Measurements from ENCODE around the gene LRP1B. TPM values are rescaled to one million over a fixed set of nuclear protein-coding genes. Genes with fewer than 3 reads are reported as not detected.

The LRP1B gene
- total RNA-seq, 4 donors from 2014 or later: 37.1 to 82.7 (median 50.9) TPM

GRCh38 chr2:140311905-140312304 lies 1818.9 kb downstream of the LRP1B start:
- Histone ChIP-seq H3K4me1 (no peaks in the 10 kb centered on the region), H3K36me3 (no peaks in the 10 kb centered on the region), H3K27me3 (no peaks in the 10 kb centered on the region), H3K4me3 (replicated peaks in 1 of 3) (no peak overlapping the region), H3K27ac (no peak overlapping the region), H3K9me3 (no peaks in the 10 kb centered on the region)
- intact Hi-C loops (cut with DNase I): no loop called here
- TF ChIP-seq CTCF (IDR thresholded peaks at IDR 0.05) (no peak), POLR2A (IDR thresholded peaks at IDR 0.05) (no peak)
- no peak for DNase-seq
- WGBS, 2 donors: 0% methylated on average over 1 of the region's 1 CpG

GRCh38 chr2:140308706-140309105 lies 1822.1 kb downstream of the LRP1B start:
- intact Hi-C loops (cut with DNase I): no loop called here
- TF ChIP-seq CTCF (IDR thresholded peaks at IDR 0.05) (no peak), POLR2A (IDR thresholded peaks at IDR 0.05) (no peak)
- no peaks in the 10 kb centered on the region for H3K36me3 ChIP-seq

GRCh38 chr2:140307532-140307931 lies 1823.3 kb downstream of the LRP1B start:
- Histone ChIP-seq H3K36me3 (no peaks in the 10 kb centered on the region), H3K4me3 (replicated peaks in 1 of 3) (no peak overlapping the region), H3K4me1 (no peaks in the 10 kb centered on the region), H3K27me3 (no peaks in the 10 kb centered on the region), H3K9me3 (no peaks in the 10 kb centered on the region), H3K27ac (no peak overlapping the region)
- TF ChIP-seq POLR2A (IDR thresholded peaks at IDR 0.05) (no peak), CTCF (IDR thresholded peaks at IDR 0.05) (no peak)
- intact Hi-C loops (cut with DNase I): no loop called here
- no peak for DNase-seq

More at GRCh38 chr2:140308706-140309105, 1822.1 kb downstream of the LRP1B start:
- Histone ChIP-seq H3K27me3 (no peaks in the 10 kb centered on the region), H3K4me3 (replicated peaks in 1 of 3) (no peak overlapping the region), H3K9me3 (no peaks in the 10 kb centered on the region), H3K27ac (no peak overlapping the region), H3K4me1 (no peaks in the 10 kb centered on the region)
- no peak for DNase-seq

- Histone ChIP-seq H3K27me3 (no peaks in the 10 kb centered on the region), H3K36me3 (no peaks in the 10 kb centered on the region), H3K9me3 (no peaks in the 10 kb centered on the region), H3K4me1 (no peaks in the 10 kb centered on the region), H3K27ac (no peak overlapping the region), H3K4me3 (replicated peaks in 1 of 3) (no peak overlapping the region)
- no peak for DNase-seq
- intact Hi-C loops (cut with DNase I): no loop called here
- 93 to 96% methylated on average over 1 of the region's 1 CpG for WGBS, 2 donors
- no peak for TF ChIP-seq CTCF (IDR thresholded peaks at IDR 0.05)
- TF ChIP-seq POLR2A (IDR thresholded peaks at IDR 0.05): no peak
Observed at GRCh38 chr2:140295767-140296166, 1835.0 kb downstream of the LRP1B start.

- TF ChIP-seq CTCF (IDR thresholded peaks at IDR 0.05) (no peak), POLR2A (IDR thresholded peaks at IDR 0.05) (no peak)
- no peaks in the 10 kb centered on the region for H3K4me1 ChIP-seq
- H3K9me3 ChIP-seq: no peaks in the 10 kb centered on the region
- H3K4me3 ChIP-seq (replicated peaks in 1 of 3): no peak overlapping the region
- intact Hi-C loops (cut with DNase I): no loop called here
- H3K36me3 ChIP-seq: no peaks in the 10 kb centered on the region
- DNase-seq: no peak
- H3K27ac ChIP-seq: no peak overlapping the region
- no peaks in the 10 kb centered on the region for H3K27me3 ChIP-seq
Observed at GRCh38 chr2:140288726-140289125, 1842.1 kb downstream of the LRP1B start.

Measured in thyroid gland (tissue), 4 donors.